Tibial nerve (tissue), 3 donors: ENCODE data around the gene TPSG1.
"Not testable (repeated sequence)": the region's sequence is repeated elsewhere in the genome, so short reads cannot be mapped to it uniquely, and the experiment has no call there.

Experiments used
- POLR2A ChIP-seq, 2 donors: fragments of 450-650 bp; IDR thresholded peaks; one replicate each; pipeline ENCODE4 v1.6.1; 2017; ENCODE audit warnings: antibody characterized with exemption in 2 of 2, mild to moderate bottlenecking in 2 of 2, moderate library complexity in 2 of 2
- TF ChIP-seq, protein P1 (sequence below), 5 experiments: fragments of 200-600 bp in 3 of 5; fragments of 450-650 bp in 2 of 5; sonication (generic) in 3 of 5; IDR thresholded peaks; one replicate each; pipeline ENCODE4 v1.5.1; 2016 to 2019; ENCODE audit warnings: antibody characterized with exemption in 5 of 5, mild to moderate bottlenecking in 3 of 5, moderate library complexity in 2 of 5

DNA sequence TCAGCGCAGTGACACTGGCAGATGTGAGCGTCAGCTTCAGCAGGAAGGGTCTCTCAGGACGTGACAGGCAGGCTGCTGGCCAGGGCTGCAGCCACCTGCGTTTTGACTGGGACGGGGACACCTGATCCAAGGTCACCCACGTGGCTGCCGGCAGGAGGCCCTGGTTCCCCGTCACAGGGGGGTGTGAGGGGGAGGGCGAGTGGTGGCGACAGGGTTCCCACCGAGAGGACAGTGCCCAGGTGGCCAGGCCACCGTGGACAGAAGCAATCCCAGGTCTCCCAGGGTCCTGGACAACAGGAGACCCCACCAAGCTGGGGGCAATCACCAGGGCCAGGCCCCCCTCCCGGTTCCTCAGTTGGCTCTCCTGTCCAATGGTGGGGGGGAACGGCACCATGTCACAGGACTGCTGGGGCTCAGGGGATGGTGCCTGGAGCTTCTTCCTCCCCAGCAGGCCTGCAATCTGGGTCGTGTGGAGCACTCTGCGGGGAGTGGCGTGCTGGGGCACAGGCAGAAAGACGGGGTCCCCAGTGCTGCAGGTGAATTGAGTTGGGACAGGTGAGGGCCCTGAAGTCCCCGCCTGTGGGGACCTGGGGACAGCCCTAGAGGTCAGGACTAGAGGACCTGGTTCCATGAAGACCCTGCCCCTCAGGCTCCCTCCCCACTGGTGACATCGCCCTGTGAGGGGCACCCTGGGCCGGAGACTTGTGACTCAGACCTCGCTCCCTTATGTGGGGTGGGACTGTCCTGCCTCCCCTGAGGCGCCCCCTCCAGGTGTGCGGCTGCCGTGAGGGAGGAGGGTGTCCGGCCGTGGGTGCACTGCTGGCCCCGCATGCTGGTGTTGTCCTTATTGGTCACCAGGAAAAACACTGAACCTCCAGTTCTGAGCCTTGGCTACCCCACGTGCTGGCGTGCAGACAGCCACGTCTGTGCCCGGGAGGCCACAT lies 19.1 kb upstream of the TPSG1 start:
- TF ChIP-seq, protein P1, sequence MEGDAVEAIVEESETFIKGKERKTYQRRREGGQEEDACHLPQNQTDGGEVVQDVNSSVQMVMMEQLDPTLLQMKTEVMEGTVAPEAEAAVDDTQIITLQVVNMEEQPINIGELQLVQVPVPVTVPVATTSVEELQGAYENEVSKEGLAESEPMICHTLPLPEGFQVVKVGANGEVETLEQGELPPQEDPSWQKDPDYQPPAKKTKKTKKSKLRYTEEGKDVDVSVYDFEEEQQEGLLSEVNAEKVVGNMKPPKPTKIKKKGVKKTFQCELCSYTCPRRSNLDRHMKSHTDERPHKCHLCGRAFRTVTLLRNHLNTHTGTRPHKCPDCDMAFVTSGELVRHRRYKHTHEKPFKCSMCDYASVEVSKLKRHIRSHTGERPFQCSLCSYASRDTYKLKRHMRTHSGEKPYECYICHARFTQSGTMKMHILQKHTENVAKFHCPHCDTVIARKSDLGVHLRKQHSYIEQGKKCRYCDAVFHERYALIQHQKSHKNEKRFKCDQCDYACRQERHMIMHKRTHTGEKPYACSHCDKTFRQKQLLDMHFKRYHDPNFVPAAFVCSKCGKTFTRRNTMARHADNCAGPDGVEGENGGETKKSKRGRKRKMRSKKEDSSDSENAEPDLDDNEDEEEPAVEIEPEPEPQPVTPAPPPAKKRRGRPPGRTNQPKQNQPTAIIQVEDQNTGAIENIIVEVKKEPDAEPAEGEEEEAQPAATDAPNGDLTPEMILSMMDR (IDR thresholded peaks at IDR 0.05): not testable (repeated sequence)
- not testable (repeated sequence) for TF ChIP-seq POLR2A (IDR thresholded peaks at IDR 0.05)
